BJ (cell line): ENCODE data around the gene COX10. TPM values are rescaled to one million over a fixed set of nuclear protein-coding genes. Genes with fewer than 3 reads are reported as not detected.

Experiments
- CTCF ChIA-PET: fragments of 350-600 bp; formaldehyde crosslinking; extraction: SDS; loops from one replicate; lab custom pipeline; 2021; ENCODE audit warnings: antibody characterized with exemption, inconsistent platforms; lab: Yijun Ruan, JAX
- POLR2A ChIA-PET: fragments of 300-600 bp; sonication (Branson Sonifier 250); formaldehyde crosslinking; extraction: SDS; loops from one replicate; lab custom pipeline; 2021; ENCODE audit warnings: antibody characterized with exemption; lab: Charles Lee
- DNase-seq: peaks from one replicate; pipeline ENCODE4 v3.0.0-alpha.2; 2011; ENCODE audit warnings: low read depth
- H3K27me3 ChIP-seq: 2 replicates; pipeline ENCODE4 v1.6.0; 2011; ENCODE audit warnings: low read length; ENCODE audit not compliant: control insufficient read depth, insufficient read depth
- H3K36me3 ChIP-seq: 2 replicates; pipeline ENCODE4 v1.5.1; 2011; ENCODE audit warnings: low read length; ENCODE audit not compliant: control insufficient read depth, insufficient read depth
- H3K4me3 ChIP-seq: 2 replicates; pipeline ENCODE4 v1.5.1; 2011; ENCODE audit warnings: low read depth, mild to moderate bottlenecking, control low read depth, low read length
- CTCF ChIP-seq: IDR thresholded peaks from 2 replicates; pipeline ENCODE4 v1.5.1; 2011; ENCODE audit warnings: low read depth, mild to moderate bottlenecking, control low read depth, inconsistent platforms, low read length, moderate library complexity; ENCODE audit not compliant: insufficient read depth
- polyA plus RNA-seq: library from polyadenylated mRNA; depleted of rRNA; stranded (reverse); fragments of >200 nt; gene quantifications from 2 replicates; pipeline ENCODE4 v1.2.3, GENCODE V29; 2011

COX10 gene
- polyA plus RNA-seq, 1 experiment = 11.9 TPM

GRCh38 chr17:14038206-14038605, 31.1 kb upstream of the COX10 start:
- peak; percentile 7 for DNase-seq
- ChIA-PET POLR2A (no interaction called here), CTCF (no interaction called here)
- Histone ChIP-seq H3K27me3 (no peaks in the 10 kb centered on the region), H3K4me3 (no peak overlapping the region), H3K36me3 (no peaks in the 10 kb centered on the region)
- TF ChIP-seq CTCF = no peak

- TF ChIP-seq CTCF = no peak
- H3K4me3 ChIP-seq = no peak overlapping the region
- H3K36me3 ChIP-seq = no peaks in the 10 kb centered on the region
- H3K27me3 ChIP-seq = no peaks in the 10 kb centered on the region
- DNase-seq = no peak
- ChIA-PET POLR2A (no interaction called here), CTCF (no interaction called here)
These were observed 26.9 kb upstream of the COX10 start for GRCh38 chr17:14042411-14042810.

- ChIA-PET POLR2A (no interaction called here), CTCF (interaction anchor here (1.3 kb wide), 1 partner anchor 12 kb away, joined by 3 read pairs; no protein-coding TSS in a partner anchor)
- TF ChIP-seq CTCF = no peak
- DNase-seq = no peak
- H3K36me3 ChIP-seq = no peaks in the 10 kb centered on the region
- no peaks in the 10 kb centered on the region for H3K27me3 ChIP-seq
- H3K4me3 ChIP-seq = no peak overlapping the region
These were observed 24.6 kb upstream of the COX10 start for GRCh38 chr17:14044702-14045101.

GRCh38 chr17:14046978-14047377, 22.3 kb upstream of the COX10 start:
- no peak for TF ChIP-seq CTCF
- no peak for DNase-seq
- peaks cover 2% of the 10 kb centered on the region; the same call in 1 of the 2 replicates for H3K36me3 ChIP-seq
- no peaks in the 10 kb centered on the region for H3K27me3 ChIP-seq
- H3K4me3 ChIP-seq = no peak overlapping the region
- ChIA-PET CTCF (no interaction called here), POLR2A (interaction anchor here (0.7 kb wide), 1 partner anchor 445 kb away, joined by 4 read pairs; no protein-coding TSS in a partner anchor)

GRCh38 chr17:14047591-14047990, 21.7 kb upstream of the COX10 start:
- CTCF ChIA-PET = no interaction called here
- no peak for DNase-seq
- no peaks in the 10 kb centered on the region for H3K27me3 ChIP-seq
- no peak for TF ChIP-seq CTCF
- no peak overlapping the region for H3K4me3 ChIP-seq
- POLR2A ChIA-PET = no interaction called here
- peaks cover 2% of the 10 kb centered on the region; the same call in 1 of the 2 replicates for H3K36me3 ChIP-seq
